Motor neuron (in vitro differentiated cells): ENCODE data around the gene S100A5. TPM values are rescaled to one million over a fixed set of nuclear protein-coding genes. Genes with fewer than 3 reads are reported as not detected.

Experiments used
- ATAC-seq, 8 experiments: fragments of 200-7000 bp; cut with Tn5 transposase; replicated peaks in 6 of 8; 2 replicates each; pipeline ENCODE4 v1.8.0; 2021; ENCODE audit warnings: mild to moderate bottlenecking in 8 of 8, moderate library complexity in 8 of 8
- H3K27ac ChIP-seq, 2 donors: fragments of 250-450 bp; sonication (Bioruptor Pico); 2 replicates each; pipeline ENCODE4 v1.9.0; 2021; ENCODE audit warnings: antibody characterized with exemption in 2 of 2, mild to moderate bottlenecking in 2 of 2, moderate library complexity in 1 of 2
- H3K4me1 ChIP-seq, 2 donors: fragments of 250-450 bp; sonication (Bioruptor Pico); replicated peaks in 1 of 2; 2 replicates each; pipeline ENCODE4 v1.6.1; 2021; ENCODE audit warnings: antibody characterized with exemption in 2 of 2, mild to moderate bottlenecking in 2 of 2, moderate library complexity in 1 of 2
- H3K4me3 ChIP-seq, 5 donors: fragments of 250-450 bp; sonication (Bioruptor Pico); 2 replicates each; pipeline ENCODE4 v1.9.0; 2021; ENCODE audit warnings: antibody characterized with exemption in 5 of 5, mild to moderate bottlenecking in 5 of 5, moderate library complexity in 4 of 5
- WGBS, 10 experiments: fragments of 450-650 bp; shearing (Covaris generic); methylation state at CpG; one replicate each; pipeline ENCODE4 v1.0.0; 2022; 5-methylcytosine and 5-hydroxymethylcytosine counted together
- in situ Hi-C, 9 experiments: fragments of 400-800 bp; cut with MboI; loops; one replicate each; pipeline ENCODE4 v1.15.0; 2021; ENCODE audit warnings: low sequenced_read_pairs in 9 of 9, low pct_unique_long_range_greater_than_20kb in 2 of 9; ENCODE audit not compliant: unreplicated experiment in 9 of 9
- total RNA-seq, 8 experiments: library from RNA; unstranded; fragments of 300-600 nt; gene quantifications; 2 replicates each; pipeline versions ENCODE4 v1.2.3 to v1.2.4, GENCODE V29; 2022

S100A5 gene
- total RNA-seq, 8 experiments from 2014 or later: not detected

DNA sequence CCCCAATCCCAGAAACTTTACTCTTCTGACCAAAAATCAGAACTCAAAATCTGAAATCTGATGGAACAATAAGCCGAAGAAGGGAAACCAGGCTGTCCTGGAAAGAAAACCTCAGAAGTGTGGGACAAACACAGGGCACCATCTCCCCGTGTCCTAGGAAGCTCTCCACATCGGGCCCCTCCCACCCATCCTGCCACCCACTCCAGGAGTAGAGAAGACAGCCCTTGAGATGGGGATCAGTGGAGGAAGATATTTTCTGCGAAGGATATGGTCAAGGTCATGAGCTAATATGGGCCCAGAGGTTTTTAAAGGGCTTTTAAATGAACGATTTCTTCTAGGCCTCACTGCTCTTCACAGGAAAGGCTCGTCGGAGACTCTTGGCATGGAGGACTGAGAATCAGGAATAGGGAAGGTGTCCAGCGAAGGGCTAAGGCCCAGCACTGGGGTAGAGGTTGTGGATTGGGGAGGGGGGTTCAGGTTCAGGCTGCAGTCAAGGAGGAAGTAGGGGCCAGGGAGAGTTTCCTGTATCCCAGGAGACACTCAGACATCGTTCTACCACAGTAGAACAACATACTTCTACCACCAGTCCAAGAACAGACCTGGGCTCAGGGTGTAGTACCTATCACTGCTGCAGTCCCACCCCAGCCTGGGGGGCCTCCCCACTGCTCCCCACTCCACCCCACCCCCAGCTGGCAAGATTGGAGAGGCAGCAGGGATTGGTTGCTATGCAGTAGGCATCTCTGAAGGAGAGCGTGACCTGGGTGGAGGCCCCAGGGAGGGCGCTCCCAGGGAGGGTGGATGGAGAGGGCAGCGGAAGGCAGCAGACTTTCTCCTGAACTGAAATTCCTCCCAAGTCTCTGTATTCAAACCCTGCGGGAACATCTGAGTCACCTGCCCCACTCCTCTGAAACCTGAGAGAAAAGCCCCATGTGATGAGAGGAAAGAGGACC, 1.2 kb upstream of the S100A5 start:
- H3K4me3 ChIP-seq: no peak overlapping the region
- no peak overlapping the region for H3K27ac ChIP-seq
- ATAC-seq: peak in 2 of 8 experiments; percentile 9 to 15
- in situ Hi-C loops: no loop called here
- H3K4me1 ChIP-seq: peaks cover 16 to 27% of the 10 kb centered on the region in 2 donors
- 33 to 91% (median 80%) methylated on average over 1 to 8 of the region's 13 CpGs; no CpG with 5 or more reads in 4 of the 10 experiments for WGBS, 10 experiments

DNA sequence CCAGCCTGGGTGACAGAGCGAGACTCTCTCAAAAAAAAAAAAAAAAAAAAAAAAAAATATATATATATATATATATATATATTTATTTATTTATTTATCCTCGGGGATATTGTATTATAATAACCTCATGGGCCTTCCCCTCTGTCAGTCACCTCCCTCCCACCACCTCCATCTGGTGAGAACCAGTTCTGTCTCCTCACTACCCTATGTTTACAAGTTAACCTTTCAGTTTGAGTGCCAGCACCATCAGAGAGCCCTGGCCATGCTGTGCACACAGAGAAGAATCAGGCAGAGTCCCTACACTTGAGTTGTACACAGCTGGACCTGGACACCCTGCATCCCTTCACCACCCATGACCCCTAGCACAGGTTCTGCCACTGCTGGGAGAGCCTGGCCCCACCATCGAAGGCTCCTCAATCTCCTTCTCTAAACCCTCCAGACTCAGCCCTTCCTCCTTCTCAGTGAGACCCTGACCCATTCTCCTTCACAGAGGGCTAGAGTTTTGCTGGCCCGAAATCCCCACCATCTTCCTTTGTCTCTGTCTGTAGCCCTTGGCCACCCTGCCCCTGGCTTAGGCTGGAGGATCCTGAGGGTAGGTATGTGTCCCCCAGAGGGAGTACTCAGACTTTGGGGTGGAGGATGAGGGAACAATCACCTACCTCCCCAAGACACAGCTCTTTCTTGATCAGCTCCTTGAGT, 1.2 kb downstream of the S100A5 start:
- Histone ChIP-seq H3K27ac (no peak overlapping the region), H3K4me3 (no peak overlapping the region), H3K4me1 (peaks cover 3 to 13% of the 10 kb centered on the region in 2 donors)
- 0 to 96% (median 73%) methylated on average over 1 to 3 of the region's 4 CpGs; no CpG with 5 or more reads in 6 of the 10 experiments for WGBS, 10 experiments
- ATAC-seq: peak in 1 of 8 experiments; percentile 45
- in situ Hi-C loops: no loop called here

DNA sequence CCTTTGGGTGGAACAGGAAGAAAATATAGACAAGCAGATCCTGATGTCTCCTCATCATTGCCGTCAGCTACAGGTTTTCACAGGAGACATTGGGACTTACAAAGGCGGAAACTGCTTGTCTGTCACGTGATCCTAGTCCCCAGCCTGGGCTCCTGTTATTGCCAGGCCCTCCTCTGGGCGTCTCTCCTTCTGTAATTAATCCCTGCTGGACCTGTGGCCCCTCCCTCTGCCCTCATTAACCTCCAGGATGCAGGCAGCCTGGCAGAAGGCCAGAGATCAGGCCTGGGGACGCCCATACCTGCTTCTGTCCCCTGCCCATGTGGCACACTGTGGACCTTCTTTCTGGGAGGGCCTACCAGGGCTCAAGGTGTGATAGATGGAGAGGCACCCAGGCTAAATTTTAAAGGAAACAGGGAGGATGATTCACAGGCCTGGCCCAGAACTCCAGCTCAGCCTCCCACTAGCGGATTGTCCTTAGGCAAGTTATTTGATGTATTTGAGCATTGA, 2.4 kb downstream of the S100A5 start:
- no peak overlapping the region for H3K4me3 ChIP-seq
- in situ Hi-C loops: no loop called here
- H3K4me1 ChIP-seq: peaks cover 5 to 12% of the 10 kb centered on the region in 2 donors
- no peak overlapping the region for H3K27ac ChIP-seq
- ATAC-seq: peak in 5 of 8 experiments; percentile 2 to 41 (median 15)
- WGBS, 10 experiments: 29 to 100% (median 69%) methylated on average over 1 to 6 of the region's 6 CpGs; no CpG with 5 or more reads in 4 of the 10 experiments

DNA sequence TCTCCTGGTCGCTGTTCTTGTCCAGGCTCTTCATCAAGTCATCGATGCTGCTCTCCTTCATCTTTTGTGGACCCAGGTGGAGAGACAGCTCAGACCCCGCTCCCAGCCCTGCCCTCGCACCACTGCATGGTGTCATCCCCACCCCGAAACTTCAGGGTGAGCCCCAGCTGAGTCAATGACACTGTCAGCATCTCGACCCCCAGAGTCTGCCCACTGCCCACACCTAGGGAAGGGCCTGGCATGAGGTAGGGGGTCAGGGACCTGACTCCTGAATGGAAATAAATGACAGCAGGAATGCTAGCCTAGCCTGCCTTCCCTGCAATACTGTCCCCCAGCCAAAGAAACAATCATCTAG, 3.4 kb downstream of the S100A5 start:
- no peak overlapping the region for H3K27ac ChIP-seq
- ATAC-seq: no peak
- peaks cover 7 to 19% of the 10 kb centered on the region in 2 donors for H3K4me1 ChIP-seq
- WGBS, 10 experiments: 81 to 100% (median 100%) methylated on average over 2 to 4 of the region's 6 CpGs; no CpG with 5 or more reads in 5 of the 10 experiments
- no peak overlapping the region for H3K4me3 ChIP-seq
- in situ Hi-C loops: no loop called here

DNA sequence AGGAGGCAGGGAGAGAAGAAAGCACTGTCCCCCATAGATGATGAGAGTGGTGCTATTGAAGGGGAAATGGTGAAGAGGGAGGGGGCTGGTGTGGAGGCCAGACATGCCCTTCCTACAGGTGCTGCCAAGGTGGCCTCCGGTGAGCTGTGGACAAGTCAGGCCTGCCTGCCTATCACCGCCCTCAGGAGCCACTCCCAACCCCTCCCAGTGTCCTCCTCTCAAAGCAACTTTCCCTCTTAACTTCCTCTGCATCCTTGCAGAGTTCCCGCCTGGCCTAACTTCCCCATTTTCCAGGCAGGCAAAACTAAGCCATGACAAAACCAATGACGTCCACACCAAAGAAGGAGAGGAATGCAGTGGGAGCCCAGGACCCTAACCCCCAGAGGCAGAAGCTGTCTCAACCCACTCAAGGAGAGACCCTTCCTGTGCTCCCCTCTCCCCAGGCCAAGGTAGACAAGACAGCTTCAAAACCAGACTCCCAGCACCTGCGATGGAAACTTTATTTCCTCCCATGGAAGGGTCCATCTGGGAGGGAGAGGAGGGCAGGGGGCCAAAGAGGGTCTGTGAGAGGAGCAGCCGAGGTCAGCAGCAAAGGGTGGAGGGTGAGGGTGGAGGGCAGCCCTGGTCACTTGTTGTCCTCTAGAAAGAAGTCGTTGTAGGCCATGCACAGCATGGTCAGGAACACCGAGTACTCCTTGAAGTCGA, 3.9 kb downstream of the S100A5 start:
- Histone ChIP-seq H3K27ac (no peak overlapping the region), H3K4me1 (peaks cover 7 to 19% of the 10 kb centered on the region in 2 donors), H3K4me3 (no peak overlapping the region)
- no peak for ATAC-seq
- WGBS, 10 experiments: 64 to 98% (median 88%) methylated on average over 1 to 6 of the region's 9 CpGs; no CpG with 5 or more reads in 3 of the 10 experiments
- in situ Hi-C loops: no loop called here

DNA sequence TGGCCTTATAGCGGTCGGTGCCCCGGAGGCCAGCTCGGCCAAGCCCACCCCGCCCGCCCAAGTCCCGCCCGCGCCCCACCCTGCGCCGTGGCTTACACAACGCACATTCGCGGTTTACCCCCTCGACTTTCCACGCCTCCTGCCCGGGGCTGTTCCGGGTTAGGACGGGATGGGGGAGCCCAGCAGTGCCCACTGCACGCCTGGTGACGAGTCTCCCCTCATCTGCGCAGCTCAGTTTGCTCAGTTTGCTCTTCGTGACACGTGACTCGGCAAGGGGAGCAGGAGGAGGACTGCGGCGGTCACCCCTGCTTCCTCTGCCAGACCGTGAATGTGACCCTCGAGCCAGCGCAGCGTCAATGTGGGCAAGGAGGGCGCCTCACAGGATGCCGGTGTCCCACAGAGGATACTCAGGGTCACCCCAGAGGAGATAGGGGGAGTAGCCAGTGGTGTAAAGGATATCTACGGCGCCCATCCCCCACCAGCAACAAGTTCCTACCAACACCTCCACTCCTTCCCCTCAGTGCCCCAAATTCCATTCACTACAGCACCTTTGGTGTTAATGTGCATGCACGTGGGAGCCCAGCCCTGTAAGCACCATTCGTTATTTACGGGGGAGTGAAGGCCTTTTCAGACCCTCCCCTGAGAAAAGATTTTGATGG, 4.6 kb downstream of the S100A5 start:
- no peak overlapping the region for H3K27ac ChIP-seq
- ATAC-seq: peak in 4 of 8 experiments; percentile 2 to 78 (median 24)

DNA sequence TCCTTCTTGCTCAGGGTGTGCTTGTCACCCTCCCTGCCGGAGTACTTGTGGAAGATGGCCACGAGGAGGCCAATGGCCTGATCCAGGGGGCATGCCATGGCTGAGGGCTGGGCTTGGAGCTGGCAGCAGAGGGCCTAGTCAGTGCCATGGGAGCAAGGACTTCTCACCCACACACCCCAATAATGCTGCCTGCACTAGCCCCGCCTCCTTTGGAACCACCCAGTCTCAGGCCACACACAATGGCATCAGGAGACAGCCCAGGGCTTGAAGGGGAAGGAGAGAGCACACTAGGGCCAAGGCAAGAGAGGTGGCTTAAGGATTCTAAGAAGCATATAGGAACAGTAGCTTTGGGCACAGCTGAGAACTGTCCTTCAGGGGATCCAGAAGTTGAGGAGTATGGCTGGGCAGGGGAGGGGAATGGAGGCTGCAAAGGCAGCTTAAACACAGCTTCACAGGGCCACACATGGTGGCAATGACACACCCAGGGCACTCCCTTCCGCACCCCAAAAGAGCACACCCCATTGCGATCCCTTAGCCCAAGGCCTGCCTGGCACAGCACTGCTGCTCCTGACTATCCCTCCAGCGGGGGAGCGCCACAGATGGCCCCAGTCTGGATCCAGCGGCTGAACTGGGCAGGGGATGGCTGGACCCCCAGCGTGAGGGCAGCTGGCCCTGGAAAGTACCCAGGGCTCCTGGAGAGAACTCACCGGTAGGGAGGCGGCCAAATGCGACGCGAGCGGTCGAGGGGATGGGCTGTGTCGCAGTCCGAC, 5.3 kb downstream of the S100A5 start, which contains the start of gene S100A6:
S100A6 (minus strand) TSS at position 750 of the 770 bp plus-strand sequence; CDS start at position 98, 652 bp downstream.
- H3K27ac ChIP-seq: no peak within 1 kb of the TSS
- 0 to 94% (median 53%) methylated on average over 1 to 13 of the region's 18 CpGs; no CpG with 5 or more reads in 5 of the 10 experiments for WGBS, 10 experiments
- in situ Hi-C loops: no loop called here
- peaks cover 7 to 19% of the 10 kb centered on the region in 2 donors for H3K4me1 ChIP-seq
- ATAC-seq: peak in 2 of 8 experiments; percentile 5
- H3K4me3 ChIP-seq: peak within 1 kb of the TSS in 2 of 5 donors; percentile 7 to 12

More for the DNA sequence above, 4.6 kb downstream of the S100A5 start:
- WGBS, 10 experiments: 0 to 65% (median 33%) methylated on average over 1 to 11 of the region's 38 CpGs; no CpG with 5 or more reads in 4 of the 10 experiments
- Histone ChIP-seq H3K4me3 (peak overlapping the region in 2 of 5 donors; percentile 7 to 12), H3K4me1 (peaks cover 7 to 19% of the 10 kb centered on the region in 2 donors)
- in situ Hi-C loops: no loop called here

DNA sequence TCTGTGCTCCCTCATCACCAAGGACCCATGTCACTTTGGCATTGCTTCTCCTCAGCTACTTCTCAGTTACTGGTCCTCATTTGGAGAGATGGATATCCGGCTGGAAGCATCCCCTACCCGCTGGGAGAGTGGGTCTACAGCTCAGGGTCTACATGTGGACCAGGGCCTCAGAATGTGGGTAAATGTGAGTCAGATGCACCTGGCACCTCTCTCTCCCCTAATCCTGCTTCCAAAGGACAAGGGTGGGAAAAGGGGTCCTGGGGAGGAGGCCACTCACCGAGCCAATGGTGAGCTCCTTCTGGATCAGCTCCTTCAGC, 5.9 kb downstream of the S100A5 start:
- Histone ChIP-seq H3K4me1 (peaks cover 7 to 19% of the 10 kb centered on the region in 2 donors), H3K27ac (no peak overlapping the region), H3K4me3 (no peak overlapping the region)
- ATAC-seq: no peak
- WGBS, 10 experiments: 0 to 100% (median 81%) methylated on average over 1 to 3 of the region's 3 CpGs; no CpG with 5 or more reads in 6 of the 10 experiments
- in situ Hi-C loops: no loop called here

DNA sequence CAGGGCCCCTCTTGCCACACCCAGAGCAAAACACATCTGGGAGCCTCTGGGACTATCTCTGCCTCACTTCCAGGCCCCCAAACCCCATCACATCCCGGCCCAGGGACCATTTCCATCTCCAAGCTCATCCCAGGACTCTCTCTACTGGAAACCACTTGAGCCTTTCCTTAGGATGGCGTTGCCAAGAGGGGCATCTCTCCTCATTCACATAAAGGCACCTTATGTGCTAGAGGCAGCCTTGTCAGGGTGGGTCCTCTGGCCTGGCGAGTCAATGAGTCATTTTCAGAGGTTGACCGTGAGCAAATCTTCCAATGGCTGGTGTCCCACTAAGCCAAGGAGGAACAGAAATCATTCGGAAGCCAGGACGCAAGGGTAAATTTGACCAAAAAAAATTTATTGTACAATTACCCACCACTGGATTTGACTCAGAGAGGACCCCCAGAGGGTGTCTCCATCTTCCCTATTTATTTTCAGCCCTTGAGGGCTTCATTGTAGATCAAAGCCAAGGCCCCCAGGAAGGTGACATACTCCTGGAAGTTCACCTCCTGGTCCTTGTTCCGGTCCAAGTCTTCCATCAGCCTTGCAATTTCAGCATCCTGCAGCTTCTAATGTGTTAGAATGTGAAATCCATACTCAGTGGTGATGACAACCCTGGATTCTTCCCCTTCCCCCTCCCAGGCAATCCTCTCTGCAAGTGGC, 6.4 kb downstream of the S100A5 start:
- no peak for ATAC-seq
- 0 to 100% (median 93%) methylated on average over 1 to 6 of the region's 7 CpGs; no CpG with 5 or more reads in 2 of the 10 experiments for WGBS, 10 experiments
- in situ Hi-C loops: no loop called here
- Histone ChIP-seq H3K4me1 (peaks cover 7 to 19% of the 10 kb centered on the region in 2 donors), H3K27ac (no peak overlapping the region), H3K4me3 (no peak overlapping the region)

DNA sequence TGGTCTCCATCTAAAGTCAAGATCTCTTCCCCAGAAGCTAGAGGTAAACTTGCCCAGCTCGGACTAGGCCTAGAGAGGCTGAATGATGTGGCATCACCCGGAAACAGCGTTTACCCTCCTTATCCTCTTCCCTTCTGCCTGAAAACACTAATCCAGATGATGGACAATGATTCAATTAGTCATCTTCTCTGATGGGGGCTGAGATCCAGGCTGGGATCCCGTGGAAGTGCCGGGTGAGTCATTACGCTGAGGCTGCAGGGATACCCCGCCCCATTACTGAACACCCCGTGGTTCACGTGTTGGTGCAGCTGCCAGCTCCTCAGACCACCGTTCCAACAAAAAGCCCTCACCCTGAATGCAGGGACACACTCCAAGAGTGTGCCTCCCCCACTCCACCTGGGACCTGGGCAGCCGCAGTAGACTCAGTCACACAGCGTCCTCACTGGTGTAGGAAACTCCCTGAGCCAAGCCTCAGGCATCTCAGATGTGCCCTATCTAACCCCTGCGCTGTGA, 7.0 kb downstream of the S100A5 start:
- H3K4me1 ChIP-seq: peaks cover 7 to 19% of the 10 kb centered on the region in 2 donors
- H3K4me3 ChIP-seq: no peak overlapping the region
- in situ Hi-C loops: no loop called here
- no peak overlapping the region for H3K27ac ChIP-seq
- WGBS, 10 experiments: 0 to 79% (median 65%) methylated on average over 1 to 13 of the region's 13 CpGs; no CpG with 5 or more reads in 3 of the 10 experiments
- ATAC-seq: peak; percentile 2 to 85 (median 78)
